NOMO-1 (cell line): ENCODE data around the gene LALBA.
"Not testable (repeated sequence)": the region's sequence is repeated elsewhere in the genome, so short reads cannot be mapped to it uniquely, and the experiment has no call there.

Experiments used
- DNase-seq, 2 experiments: peaks; one replicate each; lab custom pipeline; 2025; ENCODE audit not compliant: unreplicated experiment in 2 of 2; lab: John Stamatoyannopoulos, UW

The LALBA gene

DNA sequence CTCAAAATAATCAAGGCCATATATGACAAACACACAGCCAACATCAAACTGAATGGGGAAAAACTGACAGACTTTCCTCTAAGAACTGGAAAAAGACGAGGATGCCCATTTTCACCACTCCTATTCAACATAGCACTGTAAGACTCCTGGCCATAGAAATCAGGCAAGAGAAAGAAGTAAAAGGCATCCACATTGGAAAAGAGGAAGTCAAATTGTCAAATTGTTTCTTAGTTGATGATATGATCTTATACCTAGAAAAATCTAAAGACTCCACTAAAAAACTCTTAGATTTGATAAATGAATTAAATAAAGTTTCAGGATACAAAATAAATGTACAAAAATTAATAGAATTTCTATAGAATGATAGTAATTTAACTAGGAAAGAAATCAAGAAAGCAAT is 33.2 kb downstream of the LALBA start:
- DNase-seq = no peak

DNA sequence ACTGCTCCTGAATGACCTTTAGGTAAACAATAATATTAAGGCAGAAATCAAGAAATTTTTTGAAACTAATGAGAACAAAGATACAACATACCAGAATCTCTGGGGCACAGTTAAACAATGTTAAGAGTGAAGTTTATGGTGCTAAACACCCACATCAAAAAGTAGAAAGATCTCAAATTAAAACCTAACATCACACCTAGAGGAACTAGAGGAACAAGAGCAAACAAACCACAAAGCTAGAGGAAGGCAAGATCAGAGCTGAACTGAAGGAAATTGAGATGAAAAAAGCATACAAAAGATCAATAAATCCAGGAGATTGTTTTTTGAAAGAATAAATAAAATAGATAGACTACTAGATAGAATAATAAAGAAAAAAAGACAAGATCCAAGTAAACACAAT is 37.2 kb downstream of the LALBA start:
- DNase-seq = no peak

DNA sequence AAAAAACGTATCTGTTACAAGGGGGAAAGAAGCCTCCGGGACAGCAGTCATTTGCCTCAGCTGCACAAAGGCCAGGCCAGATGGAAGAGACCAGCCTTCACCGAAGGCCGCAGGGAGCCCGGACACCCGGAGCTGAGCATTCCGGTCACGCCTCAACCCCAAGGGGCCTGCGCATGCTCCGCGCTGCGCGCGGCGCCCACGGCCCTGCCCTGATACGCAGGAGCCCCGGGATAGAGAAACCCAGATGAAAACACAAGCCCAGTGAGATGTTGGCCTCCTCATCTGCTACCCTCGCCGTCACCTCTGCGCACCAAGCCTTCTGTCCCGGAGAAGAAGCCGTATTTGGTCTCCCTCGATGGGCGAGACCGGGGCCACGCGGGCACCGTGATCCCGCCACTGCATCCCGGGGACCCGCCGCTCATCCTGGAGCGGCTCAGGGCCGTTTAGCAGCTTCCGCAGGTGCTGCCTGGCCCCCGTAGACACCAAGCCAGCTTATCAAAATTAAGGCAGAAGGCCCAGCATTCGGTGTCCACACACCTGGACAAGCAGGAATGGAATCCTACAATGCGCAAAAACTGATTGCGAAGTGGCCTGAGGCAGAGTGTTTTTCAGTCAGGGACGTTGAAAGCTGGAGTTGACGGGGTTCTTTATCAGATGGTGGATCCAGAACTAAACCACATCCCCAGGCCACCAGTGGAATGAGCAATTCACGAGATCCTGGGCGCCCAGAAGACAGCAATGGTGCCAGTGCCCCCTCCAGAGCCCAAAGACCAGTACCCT is 41.8 kb downstream of the LALBA start:
- DNase-seq = no peak

DNA sequence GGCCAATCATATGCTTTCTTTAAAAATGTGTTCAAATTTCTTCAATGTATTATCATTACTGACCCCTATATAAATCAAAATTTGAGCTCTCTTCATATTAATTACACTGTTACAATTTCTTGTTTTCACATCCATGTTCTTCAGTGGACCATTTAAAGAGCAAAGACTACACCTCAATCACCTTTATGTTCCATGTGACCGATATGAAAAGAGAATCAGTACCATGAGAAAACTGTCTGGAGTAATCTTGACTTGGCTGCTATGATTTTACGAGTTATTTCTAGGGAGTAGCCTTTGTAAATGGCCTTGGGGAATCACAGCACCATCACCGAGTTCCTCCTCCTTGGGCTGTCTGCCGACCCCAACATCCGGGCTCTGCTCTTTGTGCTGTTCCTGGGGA is 44.5 kb downstream of the LALBA start, which contains the start of gene OR8S1:
OR8S1 (plus strand) TSS at position 301 of the 400 bp plus-strand sequence; CDS start at position 301, 0 bp downstream.
- no peak for DNase-seq

DNA sequence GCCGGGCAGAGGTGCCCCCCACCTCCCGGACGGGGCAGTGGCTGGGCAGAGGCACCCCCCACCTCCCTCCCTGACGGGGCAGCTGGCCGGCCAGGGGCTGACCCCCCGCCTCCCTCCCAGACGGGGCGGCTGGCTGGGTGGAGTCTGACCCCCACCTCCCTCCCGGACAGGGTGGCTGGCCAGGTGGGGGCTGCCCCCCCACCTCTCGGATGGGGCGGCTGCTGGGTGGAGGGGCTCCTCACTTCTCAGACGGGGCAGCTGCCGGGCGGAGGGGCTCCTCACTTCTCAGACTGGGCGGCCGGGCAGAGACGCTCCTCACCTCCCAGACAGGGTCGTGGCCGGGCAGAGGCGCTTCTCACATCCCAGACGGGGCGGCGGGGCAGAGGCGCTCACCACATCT is 49.5 kb downstream of the LALBA start:
- DNase-seq = not testable (repeated sequence)
